ENCODE measurements around the gene ATF7.

- no peak for TF ChIP-seq EZH2 (IDR thresholded peaks at IDR 0.05; ENCODE audit: borderline replicate concordance, low read length)
- no peak for TF ChIP-seq CTCF (conservative IDR thresholded peaks at IDR 0.05 in 1 of 2, IDR thresholded peaks at IDR 0.05 in 1 of 2; ENCODE audit: extremely low read depth in 1 of 2, insufficient read depth in 1 of 2, low read depth in 1 of 2, low read length in 2 of 2)
Observed at GRCh38 chr12:53588123-53588522, 38.1 kb downstream of the ATF7 start.
